NOMO-1 treated with dmso at 0.1 percent for 144 hours (cell line): ENCODE data around the gene MSH6.
"Not testable (repeated sequence)": the region's sequence is repeated elsewhere in the genome, so short reads cannot be mapped to it uniquely, and the experiment has no call there.

Source experiments
- DNase-seq: peaks from one replicate; lab custom pipeline; 2025; ENCODE audit not compliant: unreplicated experiment; lab: John Stamatoyannopoulos, UW

MSH6 gene

GRCh38 chr2:47843407-47843806, 60.5 kb downstream of the MSH6 start:
- no peak for DNase-seq

- no peak for DNase-seq
Observed at GRCh38 chr2:47844162-47844561, 61.2 kb downstream of the MSH6 start.

GRCh38 chr2:47849368-47849767, 66.4 kb downstream of the MSH6 start:
- DNase-seq = no peak

- DNase-seq = no peak
Observed at GRCh38 chr2:47850198-47850597, 67.3 kb downstream of the MSH6 start.

GRCh38 chr2:47853067-47853777, 70.3 kb downstream of the MSH6 start:
- DNase-seq = not testable (repeated sequence)
